ENCODE measurements around the gene RDH12.

The RDH12 gene

DNA sequence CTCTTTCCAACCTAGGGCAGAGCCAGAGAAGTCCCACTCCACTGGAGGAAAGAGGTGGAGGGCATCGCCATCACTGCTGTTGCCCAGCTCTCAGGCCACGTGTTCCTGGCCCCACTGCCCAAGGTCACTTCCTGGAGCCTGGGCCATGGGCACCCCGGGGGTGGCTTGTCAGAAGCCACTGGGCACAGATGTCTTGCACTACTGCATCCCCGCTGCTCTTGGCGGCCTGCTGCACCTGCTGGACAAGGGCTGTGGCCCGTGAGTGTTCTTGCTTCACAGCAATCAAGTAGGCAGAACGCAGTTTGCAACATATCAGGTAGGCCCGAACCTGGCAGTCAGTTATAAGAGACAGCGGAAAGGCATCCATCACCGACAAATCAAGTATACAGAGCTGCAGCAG, 46.6 kb downstream of the RDH12 start:
- H3K56ac ChIP-seq (ENCODE audit: low read length), result no peak overlapping the region
- no peaks in the 10 kb centered on the region for H3K79me1 ChIP-seq (ENCODE audit: low read length)
- no peak overlapping the region for H3K4ac ChIP-seq (ENCODE audit: low read depth, low read length)
- no peak overlapping the region for H4K5ac ChIP-seq (ENCODE audit: low read length)
- H3K4me1 ChIP-seq (ENCODE audit: control insufficient read depth, low read depth, low read length), result no peaks in the 10 kb centered on the region
- WGBS (ENCODE audit: extremely low coverage, insufficient coverage, low lambda C conversion rate), result no CpG with 5 or more reads among the region's 10 CpGs
- H2BK5ac ChIP-seq (ENCODE audit: low read length), result no peak overlapping the region
- no peak overlapping the region for H3K4me3 ChIP-seq (ENCODE audit: low read length)
- H3K27me3 ChIP-seq (ENCODE audit: insufficient read depth, low read length, poor library complexity), result no peaks in the 10 kb centered on the region
- no peak overlapping the region for H2AK5ac ChIP-seq (ENCODE audit: low read length)
- no peak overlapping the region for H2BK15ac ChIP-seq (replicated peaks; ENCODE audit: low read depth)
- H3K23ac ChIP-seq (ENCODE audit: low read length), result no peak overlapping the region
- H3K4me2 ChIP-seq (ENCODE audit: low read length), result no peak overlapping the region
- peaks cover 11% of the 10 kb centered on the region for H3K36me3 ChIP-seq (ENCODE audit: control insufficient read depth, insufficient read depth, low read length)
- DNase-seq, result no peak
- H2BK120ac ChIP-seq (ENCODE audit: low read depth, low read length), result no peak overlapping the region
- H3K18ac ChIP-seq (ENCODE audit: low read length), result no peak overlapping the region
- no peak overlapping the region for H3K27ac ChIP-seq (ENCODE audit: low read depth, low read length)
- H4K8ac ChIP-seq (ENCODE audit: low read depth, low read length), result no peak overlapping the region
- H3K9ac ChIP-seq (ENCODE audit: low read length), result no peak overlapping the region
- H3K79me2 ChIP-seq (ENCODE audit: control insufficient read depth, insufficient read depth, low read length), result no peaks in the 10 kb centered on the region

DNA sequence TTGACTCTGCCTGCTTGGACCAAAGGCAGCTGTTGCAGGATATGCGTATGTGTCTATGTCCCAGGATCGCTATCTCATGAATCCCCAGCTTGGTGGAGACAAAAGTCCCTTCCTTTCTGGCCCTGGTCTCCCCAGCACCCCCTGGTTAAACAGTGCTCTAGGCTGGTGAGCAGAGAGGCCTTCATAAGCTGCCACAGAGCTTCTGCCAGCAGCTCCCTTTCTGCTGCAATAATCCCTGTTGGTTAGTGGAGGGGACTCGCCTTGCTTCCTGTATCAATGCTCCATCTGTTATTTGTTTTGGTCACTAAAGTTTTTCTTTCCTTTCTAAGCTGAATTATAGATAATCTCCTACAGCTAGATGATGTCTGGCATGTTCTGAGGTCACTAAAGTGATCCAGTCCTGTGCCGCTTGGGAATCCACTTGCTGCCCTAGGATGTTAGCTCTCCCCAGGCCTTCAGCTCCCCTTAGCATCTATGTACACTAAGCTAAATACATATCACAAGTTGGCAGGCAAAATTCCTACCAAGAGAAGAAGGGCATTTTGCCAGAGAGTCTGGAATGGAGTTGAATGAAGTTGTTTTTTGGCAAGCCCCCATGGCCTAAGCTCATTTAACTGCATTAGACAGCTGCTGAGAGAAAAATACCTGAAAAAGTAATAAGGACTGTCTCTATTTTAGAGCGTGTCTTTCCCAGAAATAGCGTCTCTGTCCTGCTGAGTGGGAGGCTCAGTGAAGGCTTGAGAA, 47.8 kb downstream of the RDH12 start:
- H3K27ac ChIP-seq (ENCODE audit: low read depth, low read length), result no peak overlapping the region
- peaks cover 11% of the 10 kb centered on the region for H3K36me3 ChIP-seq (ENCODE audit: control insufficient read depth, insufficient read depth, low read length)
- no peaks in the 10 kb centered on the region for H3K79me1 ChIP-seq (ENCODE audit: low read length)

DNA sequence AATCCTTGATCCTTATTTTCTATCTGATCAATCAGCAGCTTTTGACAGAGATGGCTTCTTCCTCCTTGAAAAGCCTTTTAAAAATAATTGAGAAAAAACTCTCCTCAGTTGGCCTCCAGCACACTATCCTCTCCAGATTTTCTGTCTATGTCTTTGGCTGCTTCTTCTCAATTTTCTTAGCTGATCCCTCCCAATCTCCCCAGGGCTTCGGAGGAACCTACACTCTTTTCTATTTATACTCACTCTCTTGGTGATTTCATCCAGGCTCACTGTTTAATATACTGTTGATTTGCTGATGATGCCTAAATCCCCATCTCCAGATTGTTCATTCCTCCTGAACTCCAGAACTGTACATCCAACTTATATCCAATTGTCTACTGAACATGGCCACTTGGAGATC, 54.8 kb downstream of the RDH12 start:
- Histone ChIP-seq H3K79me2 (ENCODE audit: control insufficient read depth, insufficient read depth, low read length) (no peaks in the 10 kb centered on the region), H3K4me3 (ENCODE audit: low read length) (no peak overlapping the region), H2AK5ac (ENCODE audit: low read length) (no peak overlapping the region), H3K27ac (ENCODE audit: low read depth, low read length) (no peak overlapping the region), H3K9ac (ENCODE audit: low read length) (no peak overlapping the region), H2BK15ac (replicated peaks; ENCODE audit: low read depth) (no peak overlapping the region), H3K4me1 (ENCODE audit: control insufficient read depth, low read depth, low read length) (no peaks in the 10 kb centered on the region), H3K4ac (ENCODE audit: low read depth, low read length) (no peak overlapping the region), H3K4me2 (ENCODE audit: low read length) (no peak overlapping the region), H2BK5ac (ENCODE audit: low read length) (no peak overlapping the region), H4K5ac (ENCODE audit: low read length) (no peak overlapping the region), H3K79me1 (ENCODE audit: low read length) (no peaks in the 10 kb centered on the region), H3K56ac (ENCODE audit: low read length) (no peak overlapping the region), H4K8ac (ENCODE audit: low read depth, low read length) (no peak overlapping the region), H3K18ac (ENCODE audit: low read length) (no peak overlapping the region), H3K27me3 (ENCODE audit: insufficient read depth, low read length, poor library complexity) (no peaks in the 10 kb centered on the region), H3K23ac (ENCODE audit: low read length) (no peak overlapping the region), H2BK120ac (ENCODE audit: low read depth, low read length) (no peak overlapping the region), H3K36me3 (ENCODE audit: control insufficient read depth, insufficient read depth, low read length) (peaks cover 13% of the 10 kb centered on the region)
- WGBS (ENCODE audit: extremely low coverage, insufficient coverage, low lambda C conversion rate), result no CpG with 5 or more reads among the region's 1 CpG
- DNase-seq, result no peak

More for the DNA sequence above, 47.8 kb downstream of the RDH12 start:
- Histone ChIP-seq H3K4me3 (ENCODE audit: low read length) (no peak overlapping the region), H3K23ac (ENCODE audit: low read length) (no peak overlapping the region), H2BK5ac (ENCODE audit: low read length) (no peak overlapping the region), H3K4me1 (ENCODE audit: control insufficient read depth, low read depth, low read length) (no peaks in the 10 kb centered on the region), H3K56ac (ENCODE audit: low read length) (no peak overlapping the region), H3K4ac (ENCODE audit: low read depth, low read length) (no peak overlapping the region), H4K8ac (ENCODE audit: low read depth, low read length) (no peak overlapping the region), H2BK15ac (replicated peaks; ENCODE audit: low read depth) (no peak overlapping the region), H3K4me2 (ENCODE audit: low read length) (no peak overlapping the region), H3K9ac (ENCODE audit: low read length) (no peak overlapping the region), H2BK120ac (ENCODE audit: low read depth, low read length) (no peak overlapping the region), H3K27me3 (ENCODE audit: insufficient read depth, low read length, poor library complexity) (no peaks in the 10 kb centered on the region), H3K18ac (ENCODE audit: low read length) (no peak overlapping the region), H2AK5ac (ENCODE audit: low read length) (no peak overlapping the region), H3K79me2 (ENCODE audit: control insufficient read depth, insufficient read depth, low read length) (no peaks in the 10 kb centered on the region), H4K5ac (ENCODE audit: low read length) (no peak overlapping the region)
- DNase-seq, result no peak
- no CpG with 5 or more reads among the region's 6 CpGs for WGBS (ENCODE audit: extremely low coverage, insufficient coverage, low lambda C conversion rate)

GRCh38 chr14:67757175-67757574, 55.5 kb downstream of the RDH12 start:
- DNase-seq, result no peak
- H3K4me2 ChIP-seq (ENCODE audit: low read length), result no peak overlapping the region
- no peak overlapping the region for H3K4me3 ChIP-seq (ENCODE audit: low read length)
- H2BK15ac ChIP-seq (replicated peaks; ENCODE audit: low read depth), result no peak overlapping the region
- H2AK5ac ChIP-seq (ENCODE audit: low read length), result no peak overlapping the region
- no peaks in the 10 kb centered on the region for H3K27me3 ChIP-seq (ENCODE audit: insufficient read depth, low read length, poor library complexity)
- no peaks in the 10 kb centered on the region for H3K79me1 ChIP-seq (ENCODE audit: low read length)
- no peak overlapping the region for H3K4ac ChIP-seq (ENCODE audit: low read depth, low read length)
- no peak overlapping the region for H3K9ac ChIP-seq (ENCODE audit: low read length)
- H3K79me2 ChIP-seq (ENCODE audit: control insufficient read depth, insufficient read depth, low read length), result no peaks in the 10 kb centered on the region
- no peak overlapping the region for H2BK5ac ChIP-seq (ENCODE audit: low read length)
- H4K8ac ChIP-seq (ENCODE audit: low read depth, low read length), result no peak overlapping the region
- no peak overlapping the region for H3K56ac ChIP-seq (ENCODE audit: low read length)
- H3K27ac ChIP-seq (ENCODE audit: low read depth, low read length), result no peak overlapping the region
- no CpG with 5 or more reads among the region's 3 CpGs for WGBS (ENCODE audit: extremely low coverage, insufficient coverage, low lambda C conversion rate)
- no peak overlapping the region for H4K5ac ChIP-seq (ENCODE audit: low read length)
- no peak overlapping the region for H3K18ac ChIP-seq (ENCODE audit: low read length)
- no peaks in the 10 kb centered on the region for H3K4me1 ChIP-seq (ENCODE audit: control insufficient read depth, low read depth, low read length)
- no peak overlapping the region for H3K23ac ChIP-seq (ENCODE audit: low read length)
- H2BK120ac ChIP-seq (ENCODE audit: low read depth, low read length), result no peak overlapping the region
- peaks cover 12% of the 10 kb centered on the region for H3K36me3 ChIP-seq (ENCODE audit: control insufficient read depth, insufficient read depth, low read length)

GRCh38 chr14:67759916-67760315, 58.2 kb downstream of the RDH12 start:
- Histone ChIP-seq H3K56ac (ENCODE audit: low read length) (no peak overlapping the region), H2BK120ac (ENCODE audit: low read depth, low read length) (no peak overlapping the region), H4K5ac (ENCODE audit: low read length) (no peak overlapping the region), H3K4me3 (ENCODE audit: low read length) (no peak overlapping the region), H3K4me2 (ENCODE audit: low read length) (no peak overlapping the region), H3K79me2 (ENCODE audit: control insufficient read depth, insufficient read depth, low read length) (no peaks in the 10 kb centered on the region), H3K18ac (ENCODE audit: low read length) (no peak overlapping the region), H3K9ac (ENCODE audit: low read length) (no peak overlapping the region), H3K4me1 (ENCODE audit: control insufficient read depth, low read depth, low read length) (no peaks in the 10 kb centered on the region), H2AK5ac (ENCODE audit: low read length) (no peak overlapping the region), H3K36me3 (ENCODE audit: control insufficient read depth, insufficient read depth, low read length) (peaks cover 12% of the 10 kb centered on the region), H3K4ac (ENCODE audit: low read depth, low read length) (no peak overlapping the region), H3K79me1 (ENCODE audit: low read length) (no peaks in the 10 kb centered on the region), H3K27me3 (ENCODE audit: insufficient read depth, low read length, poor library complexity) (no peaks in the 10 kb centered on the region), H3K23ac (ENCODE audit: low read length) (no peak overlapping the region), H2BK15ac (replicated peaks; ENCODE audit: low read depth) (no peak overlapping the region), H3K27ac (ENCODE audit: low read depth, low read length) (no peak overlapping the region), H4K8ac (ENCODE audit: low read depth, low read length) (no peak overlapping the region), H2BK5ac (ENCODE audit: low read length) (no peak overlapping the region)
- WGBS (ENCODE audit: extremely low coverage, insufficient coverage, low lambda C conversion rate), result no CpG with 5 or more reads among the region's 2 CpGs
- DNase-seq, result no peak

DNA sequence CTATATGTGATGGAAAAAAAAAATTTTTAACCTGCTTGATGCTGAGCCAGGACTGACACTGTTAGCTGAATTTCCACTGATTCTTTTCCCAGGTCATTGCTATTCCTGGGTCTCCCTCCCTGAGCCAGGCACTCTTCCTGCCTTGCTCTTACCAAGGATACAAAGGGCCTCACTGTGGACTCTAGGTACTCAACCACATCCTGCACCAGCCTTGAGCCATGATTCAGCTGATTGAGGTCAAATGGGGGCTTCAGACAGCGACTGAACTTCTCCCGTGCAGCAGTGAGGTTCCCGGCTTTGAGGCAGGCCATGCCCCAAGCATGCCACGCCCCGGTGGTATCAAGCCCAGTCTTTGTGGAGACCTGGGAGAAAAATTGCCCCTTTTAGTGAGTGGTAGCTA, 60.4 kb downstream of the RDH12 start:
- no peaks in the 10 kb centered on the region for H3K79me2 ChIP-seq (ENCODE audit: control insufficient read depth, insufficient read depth, low read length)
- H3K18ac ChIP-seq (ENCODE audit: low read length), result no peak overlapping the region
- H3K36me3 ChIP-seq (ENCODE audit: control insufficient read depth, insufficient read depth, low read length), result peaks cover 18% of the 10 kb centered on the region

More for the DNA sequence above, 60.4 kb downstream of the RDH12 start:
- Histone ChIP-seq H4K8ac (ENCODE audit: low read depth, low read length) (no peak overlapping the region), H3K23ac (ENCODE audit: low read length) (no peak overlapping the region), H3K27ac (ENCODE audit: low read depth, low read length) (no peak overlapping the region), H2BK15ac (replicated peaks; ENCODE audit: low read depth) (no peak overlapping the region), H2BK120ac (ENCODE audit: low read depth, low read length) (no peak overlapping the region), H3K4ac (ENCODE audit: low read depth, low read length) (no peak overlapping the region), H4K5ac (ENCODE audit: low read length) (no peak overlapping the region), H3K27me3 (ENCODE audit: insufficient read depth, low read length, poor library complexity) (no peaks in the 10 kb centered on the region), H2BK5ac (ENCODE audit: low read length) (no peak overlapping the region), H3K9ac (ENCODE audit: low read length) (no peak overlapping the region), H3K4me1 (ENCODE audit: control insufficient read depth, low read depth, low read length) (no peaks in the 10 kb centered on the region), H3K4me3 (ENCODE audit: low read length) (no peak overlapping the region), H2AK5ac (ENCODE audit: low read length) (no peak overlapping the region), H3K4me2 (ENCODE audit: low read length) (no peak overlapping the region), H3K79me1 (ENCODE audit: low read length) (no peaks in the 10 kb centered on the region), H3K56ac (ENCODE audit: low read length) (no peak overlapping the region)
- no peak for DNase-seq
- no CpG with 5 or more reads among the region's 5 CpGs for WGBS (ENCODE audit: extremely low coverage, insufficient coverage, low lambda C conversion rate)
